ENCODE measurements around the gene RNF213. TPM values are rescaled to one million over a fixed set of nuclear protein-coding genes. Genes with fewer than 3 reads are reported as not detected.
A peak's percentile ranks its signal among the peaks of the same experiment; 100 is the strongest.

Gene RNF213
- total and polyA plus RNA-seq, 2 of the 8 experiments (the other 6 are each of a cell fraction or from before 2014, with no cell fraction given) = 33.8 to 62.8 TPM

DNA sequence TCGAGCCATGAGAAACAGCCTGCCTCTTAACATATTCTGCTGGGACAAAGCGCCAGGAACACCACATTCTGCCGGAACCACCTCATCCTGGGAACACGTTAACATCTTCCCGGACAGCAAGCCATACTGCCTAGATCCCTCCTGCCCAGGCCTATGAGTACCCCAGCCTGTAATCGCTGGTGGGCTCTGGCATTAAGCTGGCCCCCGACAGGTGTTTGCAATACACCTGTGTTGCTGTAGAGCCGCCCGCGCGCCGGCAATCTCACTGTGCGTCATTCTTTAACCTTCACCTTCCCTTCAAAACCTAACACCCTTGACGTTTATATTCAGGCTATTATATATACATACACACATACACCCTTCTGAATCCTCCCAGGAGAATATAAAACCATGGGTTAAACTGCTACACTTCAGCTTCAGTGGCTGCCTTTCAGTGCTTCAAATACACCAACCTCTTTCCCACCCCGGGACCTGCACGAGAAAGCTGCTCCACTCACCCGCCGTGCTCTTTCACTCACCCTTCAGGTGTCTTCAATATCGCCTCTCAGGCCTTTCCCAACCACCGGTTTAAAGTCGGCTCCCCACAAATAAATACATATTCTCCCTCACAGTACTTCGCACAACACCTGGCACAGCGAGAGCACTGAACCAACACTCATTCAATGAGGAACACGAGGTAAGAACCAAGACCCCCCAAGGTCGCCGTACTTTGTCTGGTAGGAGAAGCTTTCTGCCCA, 153.3 kb downstream of the RNF213 start:
- Histone ChIP-seq H2BK15ac (ENCODE audit: low read length) (no peak overlapping the region), H2AFZ (ENCODE audit: low read length) (no peak overlapping the region; the same call in 1 of the 2 replicates), H3K36me3 (ENCODE audit: control insufficient read depth in 2 of 4, insufficient read depth in 4 of 4, low read length in 3 of 4) (peaks cover 0 to 3% (median 0%) of the 10 kb centered on the region in 4 experiments; a peak in 1 of 8 replicates), H3K23me2 (ENCODE audit: low read depth, low read length) (peaks cover 11% of the 10 kb centered on the region; the same call in 1 of the 2 replicates), H3K14ac (ENCODE audit: insufficient read length) (no peak overlapping the region), H3K4me3 (ENCODE audit: extremely low read depth in 1 of 4, insufficient read depth in 2 of 4, low read depth in 3 of 4, low read length in 4 of 4) (peak overlapping the region; percentile 69 to 95 (median 84); a peak in 6 of 8 replicates), H3K79me1 (ENCODE audit: low read depth, low read length) (no peaks in the 10 kb centered on the region), H3K56ac (replicated peaks; ENCODE audit: insufficient read length, low read depth, low read length) (no peak overlapping the region), H4K91ac (replicated peaks; ENCODE audit: insufficient read length, low read length) (no peak overlapping the region), H4K5ac (ENCODE audit: insufficient read length, low read depth, low read length) (no peak overlapping the region), H2AK5ac (ENCODE audit: low read depth, low read length) (no peak overlapping the region), H3K9ac (replicated peaks in 1 of 4; ENCODE audit: extremely low read depth in 1 of 4, low read depth in 3 of 4, low read length in 3 of 4) (no peak overlapping the region), H3K4me1 (replicated peaks in 1 of 4; ENCODE audit: control insufficient read depth in 3 of 4, insufficient read depth in 4 of 4, low read length in 3 of 4) (peaks cover 0 to 3% (median under 1%) of the 10 kb centered on the region in 4 experiments; a peak in 4 of 7 replicates), H3K4ac (replicated peaks; ENCODE audit: insufficient read length, low read depth, low read length) (no peak overlapping the region), H3K27me3 (replicated peaks in 1 of 4; ENCODE audit: control insufficient read depth in 3 of 4, extremely low read depth in 1 of 4, insufficient read depth in 3 of 4, low read length in 3 of 4) (peaks cover 1 to 13% (median 9%) of the 10 kb centered on the region in 4 experiments), H4K20me1 (replicated peaks in 1 of 2; ENCODE audit: control insufficient read depth in 1 of 2, insufficient read depth in 2 of 2, low read length in 2 of 2) (no peaks in the 10 kb centered on the region), H2BK120ac (replicated peaks; ENCODE audit: low read depth, low read length) (no peak overlapping the region), H4K8ac (ENCODE audit: extremely low read depth, insufficient read depth, low read length) (peak overlapping the region; percentile 53; the same call in 1 of the 2 replicates), H3K9me3 (ENCODE audit: insufficient read depth in 2 of 2, low read depth in 1 of 2, low read length in 1 of 2) (no peaks in the 10 kb centered on the region), H3K18ac (ENCODE audit: extremely low read depth, low read length) (no peak overlapping the region), H2BK5ac (ENCODE audit: low read depth, low read length) (no peak overlapping the region), H3K23ac (ENCODE audit: insufficient read length) (no peak overlapping the region), H2BK12ac (ENCODE audit: low read depth, low read length) (no peak overlapping the region), H2BK20ac (ENCODE audit: low read length) (no peak overlapping the region), H3K79me2 (ENCODE audit: control insufficient read depth in 1 of 2, insufficient read depth in 2 of 2, low read length in 2 of 2) (no peaks in the 10 kb centered on the region), H3K27ac (ENCODE audit: low read depth, low read length) (no peak overlapping the region), H3K4me2 (ENCODE audit: insufficient read depth in 1 of 2, low read depth in 2 of 2, low read length in 2 of 2) (peak overlapping the region; percentile 72 to 97)
- no peak for FAIRE-seq
- ChIA-PET CTCF (ENCODE audit: partially characterized antibody) (interaction anchor here (2.2 to 2.3 kb wide), 2 partner anchors 11 to 13 kb away, joined by 7 read pairs; no protein-coding TSS in a partner anchor), POLR2A (ENCODE audit: partially characterized antibody) (interaction anchor here (1.3 kb wide), 1 partner anchor 18 kb away, joined by 3 read pairs; no protein-coding TSS in a partner anchor)
- DNase-seq (ENCODE audit: low read depth in 1 of 2, low spot score in 2 of 2) = no peak
- WGBS, 2 experiments (ENCODE audit: extremely low coverage in 1 of 2, insufficient coverage in 1 of 2, insufficient read length in 1 of 2, insufficient replicate concordance in 2 of 2, low coverage in 1 of 2, low lambda C conversion rate in 2 of 2, missing lambda C conversion rate in 1 of 2) = 62% methylated on average over 26 of the region's 26 CpGs; no CpG with 5 or more reads in 1 of the 2 experiments
- TF ChIP-seq NRF1 (IDR thresholded peaks at IDR 0.05; ENCODE audit: low read depth, low read length) (no peak), CBX5 (IDR thresholded peaks at IDR 0.05; ENCODE audit: low read depth, low read length) (no peak), CTBP2 (IDR thresholded peaks at IDR 0.05; ENCODE audit: borderline replicate concordance, insufficient read depth, insufficient read length, low read length) (no peak), BRCA1 (IDR thresholded peaks at IDR 0.05; ENCODE audit: low read depth, low read length) (no peak), TAF1 (IDR thresholded peaks at IDR 0.05; ENCODE audit: low read depth, low read length) (no peak), RFX5 (IDR thresholded peaks at IDR 0.05; ENCODE audit: borderline replicate concordance, low read depth, low read length) (no peak), TCF12 (IDR thresholded peaks at IDR 0.05; ENCODE audit: low read depth, low read length) (no peak), SP2 (IDR thresholded peaks at IDR 0.05; ENCODE audit: low read length) (no peak), JUND (IDR thresholded peaks at IDR 0.05; ENCODE audit: low read length) (no peak), TBP (IDR thresholded peaks at IDR 0.05; ENCODE audit: low read depth, low read length) (no peak), SP1 (IDR thresholded peaks at IDR 0.05; ENCODE audit: low read depth, low read length) (no peak), MAFK (IDR thresholded peaks at IDR 0.05; ENCODE audit: low read depth, low read length) (no peak), ZNF274 (IDR thresholded peaks at IDR 0.05; ENCODE audit: borderline replicate concordance, extremely low read depth, low read length) (no peak)

Measured in H1 (cell line).